HG02884 (cell line): Measurements from ENCODE around the gene MRPS24.
A peak's percentile ranks its signal among the peaks of the same experiment; 100 is the strongest.

Experiments used
- ATAC-seq: cut with Tn5 transposase; IDR thresholded peaks from one replicate; pipeline ENCODE4 v1.9.1; 2021; ENCODE audit warnings: mild to moderate bottlenecking, moderate library complexity; ENCODE audit not compliant: unreplicated experiment

Gene MRPS24

GRCh38 chr7:43877968-43878864 is 8.9 kb upstream of the MRPS24 start:
- no peak for ATAC-seq

DNA sequence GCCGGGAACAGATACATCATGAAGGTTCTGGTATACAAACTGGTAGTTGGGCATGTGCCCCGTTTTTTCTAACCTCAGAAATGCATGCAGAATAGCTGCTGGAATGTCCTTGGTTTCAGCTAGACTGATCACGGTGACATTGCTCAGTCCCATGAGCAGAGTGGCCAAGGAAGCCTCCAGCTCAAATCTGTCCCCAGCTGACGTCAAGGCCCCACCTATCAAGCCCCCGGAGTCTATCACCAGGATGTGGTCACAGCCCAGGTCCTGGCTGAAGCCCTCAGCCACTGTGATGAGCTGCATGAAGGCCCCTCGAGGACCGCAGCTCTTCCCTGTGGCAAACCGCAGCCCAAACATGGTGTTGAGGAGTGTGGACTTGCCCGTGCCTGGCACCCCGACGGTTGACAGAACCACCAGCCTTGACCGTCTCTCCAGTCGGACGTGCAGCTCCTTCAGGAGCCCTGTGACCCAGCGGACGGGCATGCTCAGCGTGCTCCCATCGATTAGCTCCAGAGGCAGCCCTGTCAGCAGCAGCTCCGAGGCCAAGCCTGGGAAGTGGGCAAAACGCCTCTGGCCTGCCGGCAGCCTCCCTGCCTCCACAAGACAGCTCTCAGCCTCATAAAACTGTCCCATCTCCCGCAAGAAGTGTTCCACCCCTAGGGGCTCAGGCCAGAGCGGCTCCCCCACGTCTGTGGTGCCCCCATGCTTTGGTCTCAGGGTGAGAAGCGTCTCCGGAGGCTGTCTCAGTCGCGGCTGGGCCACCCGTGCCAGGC is 7.8 kb upstream of the MRPS24 start:
- ATAC-seq = no peak

DNA sequence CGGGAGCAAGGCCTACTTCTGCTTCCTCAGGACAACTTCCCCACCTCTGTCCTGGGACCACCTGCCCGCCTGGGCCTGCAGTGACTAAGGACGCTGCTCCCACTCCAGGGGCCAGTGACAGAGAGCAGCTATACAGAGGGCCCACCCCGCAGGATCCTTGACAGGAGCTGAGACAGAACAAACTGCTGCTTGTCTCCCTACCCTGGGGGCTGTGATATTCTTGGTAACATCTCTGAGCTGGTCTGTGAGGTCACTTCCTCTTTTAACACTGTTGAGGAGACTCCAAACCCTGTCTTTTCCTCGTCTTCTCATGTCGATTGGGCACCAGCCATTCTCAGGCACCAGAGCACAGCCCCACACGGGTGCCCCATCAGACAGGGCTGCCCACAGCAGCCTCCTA is 6.9 kb upstream of the MRPS24 start:
- ATAC-seq = no peak

DNA sequence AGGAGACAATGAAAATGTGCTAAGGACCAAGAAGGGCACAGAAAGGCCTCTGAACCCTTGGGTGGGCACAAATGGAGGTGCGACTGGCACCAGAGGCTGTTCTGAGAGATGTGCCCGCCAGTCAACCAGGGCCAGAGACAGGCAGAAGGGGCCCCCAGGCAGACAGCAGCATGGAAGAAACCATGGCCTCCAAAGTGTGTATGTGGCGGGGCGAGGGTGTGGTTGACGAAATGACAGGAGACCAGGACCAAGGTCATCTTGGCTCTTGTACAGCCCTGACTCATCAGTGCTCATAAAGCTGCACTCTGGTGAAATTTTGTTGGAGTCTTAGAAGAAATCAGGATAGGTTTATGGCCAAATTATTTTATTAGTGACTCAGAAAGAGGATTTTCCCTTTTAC is 4.0 kb upstream of the MRPS24 start:
- no peak for ATAC-seq

DNA sequence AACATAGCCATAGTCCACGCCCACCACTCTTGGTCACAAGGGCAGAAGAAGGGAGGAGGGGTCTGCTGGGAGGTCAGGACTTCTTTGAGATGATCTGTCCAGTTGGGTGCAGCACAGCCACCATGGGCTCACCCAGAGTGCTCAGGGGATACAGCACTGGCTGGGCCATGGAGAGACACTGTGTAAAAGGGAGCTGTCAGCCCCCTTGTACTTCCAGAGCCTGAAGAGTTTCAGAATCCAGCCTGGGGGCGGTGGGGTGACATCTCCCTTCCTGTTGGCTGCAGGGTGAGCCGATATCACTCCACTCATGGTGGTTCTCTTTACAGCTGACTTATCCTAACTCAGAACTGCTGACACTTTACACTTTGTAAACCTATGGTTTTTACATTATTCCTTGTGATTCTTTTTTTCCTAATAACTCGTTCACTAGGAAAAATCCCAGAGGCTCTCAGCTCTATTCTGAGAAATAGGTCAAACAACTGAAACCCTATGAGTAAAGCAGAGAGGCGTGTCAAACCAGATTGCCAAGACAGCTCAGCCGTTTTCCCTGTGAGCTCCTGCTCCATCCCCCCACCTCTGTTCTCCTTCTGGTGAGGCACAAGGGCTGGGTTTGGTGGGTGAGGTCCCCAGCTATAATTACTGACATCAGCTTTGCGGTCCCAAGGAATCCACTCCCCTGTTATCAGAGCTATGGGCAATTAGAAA is 3.2 kb upstream of the MRPS24 start:
- ATAC-seq = no peak

DNA sequence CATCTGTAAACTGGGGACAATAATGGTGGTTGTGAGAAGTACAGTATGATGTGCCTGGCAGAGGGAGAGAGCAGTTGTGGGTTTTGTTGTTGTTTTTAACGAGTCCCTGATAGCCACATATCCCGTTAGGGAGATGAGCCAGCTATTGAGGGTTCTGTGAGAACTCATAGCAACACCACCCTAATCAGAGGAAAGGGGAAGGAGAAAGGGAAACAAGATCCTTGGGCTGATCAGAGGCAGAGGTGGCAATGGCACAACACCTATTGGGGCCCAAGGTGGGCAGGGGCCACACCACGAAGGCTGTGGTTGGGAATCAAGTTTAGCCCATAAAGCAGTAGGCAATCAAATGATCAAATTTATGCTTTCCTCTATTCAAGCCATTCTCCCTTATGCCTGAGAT is 1.7 kb upstream of the MRPS24 start:
- no peak for ATAC-seq

GRCh38 chr7:43870316-43870715 is 999 bp upstream of the MRPS24 start:
- no peak for ATAC-seq

- ATAC-seq = peak; percentile 21
Observed at GRCh38 chr7:43869867-43870240, 537 bp upstream of the MRPS24 start.

GRCh38 chr7:43868681-43869005 is 674 bp downstream of the MRPS24 start:
- no peak for ATAC-seq

- ATAC-seq = no peak
Observed at GRCh38 chr7:43868181-43868580, 1.1 kb downstream of the MRPS24 start.

- no peak for ATAC-seq
Observed at GRCh38 chr7:43865277-43865676, 4.0 kb downstream of the MRPS24 start.

DNA sequence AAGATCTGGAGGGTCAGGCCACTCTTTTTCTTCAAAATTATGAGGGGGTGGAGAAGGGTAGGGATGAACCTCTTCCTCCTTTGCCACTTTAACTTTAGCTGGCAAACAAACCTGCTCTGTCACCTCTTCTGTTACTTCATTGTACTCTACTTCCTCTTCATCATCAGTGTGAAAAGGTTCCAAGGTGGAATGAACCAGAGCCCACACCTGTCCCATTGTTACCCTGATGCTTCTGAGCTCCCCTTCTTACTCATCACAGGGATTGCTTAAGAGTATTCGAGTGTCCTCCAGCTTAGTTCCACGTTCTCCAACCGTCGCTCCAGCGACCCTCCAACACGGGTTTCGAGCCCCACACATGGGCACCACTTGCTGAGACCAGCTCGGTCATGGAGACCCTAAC is 5.2 kb downstream of the MRPS24 start:
- no peak for ATAC-seq

- ATAC-seq = no peak
Observed at GRCh38 chr7:43856996-43857395, 12.3 kb downstream of the MRPS24 start.

DNA sequence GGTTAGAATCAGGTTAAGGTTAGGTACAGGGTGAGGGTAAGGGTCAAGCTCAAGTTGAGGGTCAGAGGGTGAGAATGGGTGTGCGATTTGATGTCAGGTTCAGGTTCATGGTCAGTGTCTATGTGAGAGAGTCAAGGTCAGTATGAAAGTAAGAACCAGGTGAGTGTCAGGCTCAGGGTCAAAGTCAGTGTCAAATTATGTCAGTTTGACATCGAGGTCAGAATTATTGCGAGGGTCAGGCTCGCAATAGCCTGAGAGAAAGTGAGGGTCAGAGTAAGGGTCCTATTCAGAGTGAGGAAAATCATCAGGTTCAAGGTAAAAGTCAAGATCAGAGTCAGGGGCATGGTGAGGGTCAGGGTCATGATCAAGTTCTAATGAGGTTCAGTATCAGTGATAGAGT is 13.0 kb downstream of the MRPS24 start:
- no peak for ATAC-seq

- ATAC-seq = no peak
Observed at GRCh38 chr7:43855176-43855575, 14.1 kb downstream of the MRPS24 start.

DNA sequence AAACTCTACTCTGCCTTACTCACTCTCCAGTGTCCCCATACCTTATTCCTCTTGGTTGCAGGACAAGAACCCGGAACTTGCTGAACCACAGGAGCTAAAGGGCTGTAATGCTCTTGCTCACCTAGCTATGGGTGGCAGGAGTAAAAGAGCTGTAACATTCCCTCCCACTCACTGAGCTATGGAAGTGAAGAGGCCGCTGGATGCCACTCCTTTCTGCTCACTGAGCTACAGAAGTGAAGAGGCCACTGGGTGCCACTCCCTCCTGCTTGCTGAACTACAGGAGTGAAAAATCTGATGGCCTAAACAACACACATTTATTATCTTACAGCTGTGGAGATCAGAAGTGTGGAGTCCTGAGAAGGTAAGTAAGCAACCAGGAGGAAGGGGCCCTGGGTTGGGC is 17.5 kb downstream of the MRPS24 start:
- no peak for ATAC-seq

DNA sequence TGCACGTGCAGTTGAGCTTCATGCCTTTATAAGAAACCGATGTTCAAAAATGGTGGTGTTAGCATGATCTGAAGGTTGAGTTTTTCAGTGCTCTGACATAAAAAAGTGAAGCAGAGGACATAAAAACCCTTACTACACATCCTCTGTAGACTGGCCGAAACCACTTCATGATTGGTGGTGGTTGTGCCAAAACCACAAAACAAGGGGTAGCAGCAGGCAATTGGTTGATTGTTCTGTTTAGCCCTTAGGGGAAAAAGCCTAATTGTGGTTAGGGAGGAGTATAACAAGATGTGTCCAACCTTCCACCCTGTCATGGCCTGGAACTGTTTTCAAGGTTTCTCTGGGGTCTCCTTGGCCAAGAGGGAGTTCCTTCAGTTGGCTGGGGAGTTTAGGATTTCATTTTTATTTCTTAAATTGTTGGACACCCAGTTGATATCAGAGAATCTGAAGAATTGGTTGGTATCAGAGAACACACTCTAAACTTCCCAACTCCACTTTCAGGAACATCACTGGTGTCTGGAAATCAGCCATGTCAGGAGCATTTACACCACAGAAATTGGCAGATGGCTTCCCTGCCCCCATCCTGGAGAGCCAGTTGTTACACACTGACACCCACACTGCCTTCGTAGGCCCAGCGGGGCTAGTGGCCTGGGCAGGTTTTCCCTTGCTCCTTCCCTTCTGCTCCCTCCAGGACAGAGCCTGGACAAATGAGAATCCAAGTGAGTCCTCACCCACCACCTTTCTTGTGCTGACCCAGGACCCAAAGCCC is 18.8 kb downstream of the MRPS24 start:
- ATAC-seq = no peak

- no peak for ATAC-seq
Observed at GRCh38 chr7:43849047-43849446, 20.3 kb downstream of the MRPS24 start.

- no peak for ATAC-seq
Observed at GRCh38 chr7:43847496-43847895, 21.8 kb downstream of the MRPS24 start.

- no peak for ATAC-seq
Observed at GRCh38 chr7:43844662-43845061, 24.7 kb downstream of the MRPS24 start.

DNA sequence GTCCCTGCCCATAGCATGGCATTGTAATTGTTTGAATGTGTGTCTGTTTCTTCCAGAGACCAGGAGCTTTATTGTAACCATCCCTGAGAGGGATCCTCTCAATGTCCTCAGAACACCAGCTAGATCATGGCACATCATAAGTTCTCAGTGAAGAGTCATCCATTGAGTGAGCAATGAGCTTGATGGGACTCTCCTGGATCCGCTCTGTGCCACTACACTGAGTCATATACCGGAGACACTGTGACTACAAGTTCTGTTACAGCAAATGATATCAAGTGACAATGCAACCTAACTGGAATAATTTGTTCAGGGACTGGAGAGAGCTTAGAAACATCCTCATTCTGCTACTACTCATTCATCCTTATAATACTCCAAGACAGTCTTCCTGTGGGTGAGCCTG is 25.1 kb downstream of the MRPS24 start:
- no peak for ATAC-seq
